ENCODE measurements around the gene RASL11A.
"Not testable (repeated sequence)": the region's sequence is repeated elsewhere in the genome, so short reads cannot be mapped to it uniquely, and the experiment has no call there.

RASL11A gene

DNA sequence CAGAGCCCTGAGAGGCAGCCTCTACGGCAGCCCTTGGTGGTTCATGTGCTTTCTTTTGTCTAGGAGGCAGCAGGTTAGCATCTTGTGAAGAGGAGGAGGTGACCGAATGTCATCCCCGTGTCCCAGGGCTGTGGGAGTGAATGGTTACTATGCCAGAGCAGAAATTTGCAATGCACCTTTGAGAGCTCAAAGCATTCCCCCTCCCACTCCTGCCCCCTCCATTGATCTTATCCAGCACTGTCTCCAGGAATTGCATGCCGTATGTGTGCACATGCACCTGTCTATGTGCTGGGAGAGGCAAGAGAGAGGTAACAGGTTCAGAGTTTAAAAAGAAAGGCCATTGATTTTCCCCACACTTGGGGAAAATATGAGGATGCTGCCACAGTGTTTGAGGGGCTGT lies 10.2 kb downstream of the RASL11A start:
- no peak for TF ChIP-seq POLR2AphosphoS5 (IDR thresholded peaks at IDR 0.05; ENCODE audit: low read depth, low read length)
- TF ChIP-seq POLR2A (IDR thresholded peaks at IDR 0.05; ENCODE audit: low read depth, low read length) = no peak
- no peak for TF ChIP-seq TAF1 (IDR thresholded peaks at IDR 0.05; ENCODE audit: low read depth, low read length)
- TF ChIP-seq POU2F2 (IDR thresholded peaks at IDR 0.05; ENCODE audit: low read depth, low read length) = no peak
- no peak for TF ChIP-seq SPI1 (IDR thresholded peaks at IDR 0.05; ENCODE audit: low read depth, low read length)
- TF ChIP-seq PAX5 (IDR thresholded peaks at IDR 0.05; ENCODE audit: insufficient read depth, low read length, severe bottlenecking) = no peak
- FAIRE-seq (no peak), DNase-seq (ENCODE audit: insufficient read length, low spot score) (no peak)

DNA sequence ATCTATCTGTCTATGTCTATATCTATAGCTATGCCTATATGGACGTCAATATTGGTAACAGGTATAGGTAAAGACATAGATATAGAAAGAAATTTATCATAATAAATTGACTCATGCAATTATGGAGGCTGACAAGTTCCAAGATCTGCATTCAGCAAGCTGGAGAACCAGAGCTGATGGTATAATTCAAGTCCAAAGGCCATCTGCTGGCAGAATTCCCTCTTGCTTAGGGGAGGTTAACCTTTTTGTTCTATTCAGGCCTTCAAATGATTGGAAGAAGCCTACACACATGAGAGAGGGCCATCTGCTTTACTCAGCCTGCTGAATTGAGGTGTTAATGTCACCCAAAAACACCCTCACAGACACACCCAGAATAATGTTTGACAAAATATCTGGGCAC lies 10.8 kb downstream of the RASL11A start:
- TF ChIP-seq POLR2AphosphoS5 (IDR thresholded peaks at IDR 0.05; ENCODE audit: low read depth, low read length) (no peak), POLR2A (IDR thresholded peaks at IDR 0.05; ENCODE audit: low read depth, low read length) (no peak), TAF1 (IDR thresholded peaks at IDR 0.05; ENCODE audit: low read depth, low read length) (no peak), PAX5 (IDR thresholded peaks at IDR 0.05; ENCODE audit: insufficient read depth, low read length, severe bottlenecking) (no peak)
- FAIRE-seq (no peak), DNase-seq (ENCODE audit: insufficient read length, low spot score) (no peak)

DNA sequence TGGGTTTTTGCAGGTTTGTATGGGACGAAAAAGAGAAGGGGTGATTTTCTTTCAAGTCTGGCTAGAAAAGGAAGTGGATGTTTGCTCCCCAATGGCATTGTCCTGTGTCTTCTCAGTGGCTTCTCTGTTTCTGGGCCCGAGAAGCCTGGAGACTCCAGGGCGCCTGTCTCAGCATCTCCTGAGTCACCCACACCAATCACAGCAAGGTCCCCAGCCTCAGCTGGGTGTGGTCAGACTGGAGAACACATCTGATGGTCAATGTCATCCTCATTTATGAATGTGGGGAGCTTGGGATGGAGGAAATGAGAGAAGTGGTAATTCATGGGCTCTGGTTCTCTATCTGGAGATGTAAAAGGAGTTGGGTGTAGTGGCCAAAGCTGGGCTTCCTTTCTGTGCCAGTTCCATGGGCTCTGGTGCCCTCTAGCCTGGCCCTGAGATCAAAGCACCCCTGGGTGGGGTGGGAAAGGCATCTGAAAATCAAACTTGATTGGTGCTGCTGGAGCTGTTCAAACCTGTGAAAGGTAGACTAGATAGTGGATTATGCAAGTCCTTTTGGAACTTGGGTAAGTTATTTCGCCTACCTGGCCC lies 13.4 kb downstream of the RASL11A start:
- TF ChIP-seq POU2F2 (IDR thresholded peaks at IDR 0.05; ENCODE audit: low read depth, low read length) (no peak), PAX5 (IDR thresholded peaks at IDR 0.05; ENCODE audit: insufficient read depth, low read length, severe bottlenecking) (no peak), SPI1 (IDR thresholded peaks at IDR 0.05; ENCODE audit: low read depth, low read length) (no peak), POLR2AphosphoS5 (IDR thresholded peaks at IDR 0.05; ENCODE audit: low read depth, low read length) (no peak), POLR2A (IDR thresholded peaks at IDR 0.05; ENCODE audit: low read depth, low read length) (no peak), TAF1 (IDR thresholded peaks at IDR 0.05; ENCODE audit: low read depth, low read length) (no peak)
- DNase-seq (ENCODE audit: insufficient read length, low spot score) = no peak
- FAIRE-seq = peak; percentile 50

DNA sequence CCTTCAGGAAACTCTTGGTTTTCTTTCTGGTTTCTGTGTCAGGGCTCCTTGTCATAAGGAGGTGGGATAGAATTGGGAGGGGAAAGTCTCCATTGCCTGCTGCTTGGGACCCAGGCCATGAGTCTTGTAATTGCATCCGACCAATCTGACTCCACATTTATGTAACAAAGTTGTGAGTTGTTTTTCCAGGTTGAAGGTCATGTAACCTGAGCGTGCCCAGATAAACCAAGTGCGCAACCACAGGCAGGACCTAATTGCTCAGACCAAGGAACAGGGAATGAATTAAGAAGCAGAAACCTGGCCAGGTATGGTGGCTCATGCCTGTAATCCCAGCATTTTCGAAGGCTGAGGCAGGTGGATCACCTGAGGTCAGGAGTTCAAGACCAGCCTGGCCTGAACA lies 17.8 kb downstream of the RASL11A start:
- TF ChIP-seq POLR2A (IDR thresholded peaks at IDR 0.05; ENCODE audit: low read depth, low read length) = no peak
- no peak for DNase-seq (ENCODE audit: insufficient read length, low spot score)

DNA sequence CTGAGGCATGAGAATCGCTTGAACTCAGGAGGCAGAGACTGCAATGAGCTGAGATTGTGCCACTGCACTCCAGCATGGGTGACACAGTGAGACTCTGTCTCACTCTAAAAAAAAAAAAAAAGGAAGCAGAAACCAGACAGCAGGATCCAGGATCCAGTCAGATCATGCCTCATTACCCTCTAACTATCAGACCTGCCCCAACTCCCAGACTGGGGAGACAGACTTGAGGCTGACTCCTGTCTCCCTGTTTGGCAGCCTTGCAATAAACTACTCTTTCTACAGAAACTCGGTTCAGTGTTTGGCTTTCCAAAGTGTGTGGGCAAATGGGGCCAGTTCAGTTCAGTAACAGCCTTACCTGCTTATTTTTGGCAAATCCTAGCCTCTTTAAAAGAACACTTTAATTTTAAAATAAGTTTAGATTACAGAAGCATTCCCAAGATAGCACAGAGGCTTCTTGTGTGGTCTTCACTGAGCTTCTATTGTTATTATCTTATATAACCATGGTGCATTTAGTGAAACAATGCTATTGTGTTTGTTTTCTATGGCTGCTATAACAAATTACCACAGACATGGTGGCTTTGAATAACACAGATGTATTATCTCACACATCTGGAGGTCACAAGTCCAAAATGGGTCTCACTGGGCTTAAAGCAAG lies 18.5 kb downstream of the RASL11A start:
- TF ChIP-seq PAX5 (IDR thresholded peaks at IDR 0.05; ENCODE audit: insufficient read depth, low read length, severe bottlenecking) (no peak), POLR2A (IDR thresholded peaks at IDR 0.05; ENCODE audit: low read depth, low read length) (no peak), POU2F2 (IDR thresholded peaks at IDR 0.05; ENCODE audit: low read depth, low read length) (no peak), TAF1 (IDR thresholded peaks at IDR 0.05; ENCODE audit: low read depth, low read length) (no peak)
- DNase-seq (ENCODE audit: insufficient read length, low spot score) (no peak), FAIRE-seq (no peak)

More for the DNA sequence above, 17.8 kb downstream of the RASL11A start:
- no peak for FAIRE-seq

DNA sequence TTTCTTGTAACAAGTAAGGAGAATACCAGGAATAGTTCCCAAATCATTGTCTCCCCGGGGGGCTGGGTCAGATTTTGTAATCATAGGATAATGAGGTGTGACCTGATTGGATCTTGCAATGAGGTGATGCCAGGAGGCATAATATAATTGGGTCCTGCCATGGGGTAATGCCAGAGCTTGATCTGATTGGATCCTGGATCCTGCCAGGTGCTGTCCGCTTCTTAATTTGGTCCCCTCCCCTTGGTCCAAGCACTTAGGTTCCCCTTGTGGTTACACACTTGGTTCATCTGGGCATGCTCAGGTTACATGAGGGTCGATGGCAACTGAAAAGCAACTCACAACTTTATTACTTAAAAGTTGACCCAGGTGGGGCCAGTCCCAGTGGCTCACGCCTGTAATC lies 20.1 kb downstream of the RASL11A start:
- DNase-seq (ENCODE audit: insufficient read length, low spot score) = no peak
- no peak for FAIRE-seq
- TF ChIP-seq POLR2AphosphoS5 (IDR thresholded peaks at IDR 0.05; ENCODE audit: low read depth, low read length) (no peak), TAF1 (IDR thresholded peaks at IDR 0.05; ENCODE audit: low read depth, low read length) (no peak), SPI1 (IDR thresholded peaks at IDR 0.05; ENCODE audit: low read depth, low read length) (no peak), POLR2A (IDR thresholded peaks at IDR 0.05; ENCODE audit: low read depth, low read length) (no peak), PAX5 (IDR thresholded peaks at IDR 0.05; ENCODE audit: insufficient read depth, low read length, severe bottlenecking) (no peak), POU2F2 (IDR thresholded peaks at IDR 0.05; ENCODE audit: low read depth, low read length) (no peak)

DNA sequence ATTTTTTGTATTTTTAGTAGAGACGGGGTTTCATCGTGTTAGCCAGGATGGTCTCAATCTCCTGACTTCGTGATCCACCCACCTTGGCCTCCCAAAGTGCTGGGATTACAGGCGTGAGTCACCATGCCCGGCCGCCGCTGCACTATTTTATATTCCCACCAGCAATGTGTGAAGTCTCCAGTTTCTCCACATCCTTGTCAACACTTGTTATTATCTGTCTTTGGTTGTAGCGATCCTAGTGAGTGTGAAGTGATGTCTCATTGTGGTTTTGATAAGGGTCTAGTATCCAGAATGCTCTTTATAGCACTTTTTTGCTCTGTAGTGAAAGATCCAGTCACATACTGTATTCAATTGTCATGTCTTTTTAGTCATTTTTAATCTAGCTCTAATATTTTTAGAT lies 21.3 kb downstream of the RASL11A start:
- not testable (repeated sequence) for DNase-seq (ENCODE audit: insufficient read length, low spot score); FAIRE-seq

DNA sequence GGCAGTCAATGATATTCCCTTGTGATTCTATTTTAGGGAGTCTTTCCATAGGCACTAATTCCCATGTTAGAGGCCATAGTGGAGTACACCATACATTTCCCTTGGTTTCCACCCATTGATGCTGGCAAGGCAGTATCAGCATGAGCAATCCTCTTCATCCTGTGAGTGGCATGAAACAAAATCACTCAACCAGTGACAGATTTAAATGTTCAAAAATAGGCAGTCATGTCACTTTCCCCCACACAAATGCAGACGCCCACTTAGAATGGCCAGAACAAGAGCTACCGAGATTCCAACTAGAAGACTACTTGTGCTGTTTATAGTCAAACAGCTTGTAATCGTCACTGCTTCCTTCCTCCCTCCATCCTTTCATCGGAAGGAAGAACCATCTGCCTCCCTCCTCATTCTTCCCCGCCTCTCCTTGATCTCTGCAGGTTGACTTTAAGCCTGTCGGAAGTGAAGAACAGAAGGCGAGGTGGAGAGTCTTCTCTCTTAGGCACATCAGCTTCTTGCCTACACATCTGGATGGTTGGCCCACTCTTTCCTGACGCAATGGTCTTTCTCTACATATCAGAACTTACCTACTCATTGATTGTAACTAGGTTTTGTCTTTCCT lies 22.6 kb downstream of the RASL11A start:
- no peak for TF ChIP-seq POLR2A (IDR thresholded peaks at IDR 0.05; ENCODE audit: low read depth, low read length)
- no peak for TF ChIP-seq TAF1 (IDR thresholded peaks at IDR 0.05; ENCODE audit: low read depth, low read length)
- no peak for TF ChIP-seq POLR2AphosphoS5 (IDR thresholded peaks at IDR 0.05; ENCODE audit: low read depth, low read length)
- TF ChIP-seq SPI1 (IDR thresholded peaks at IDR 0.05; ENCODE audit: low read depth, low read length) = no peak
- no peak for TF ChIP-seq POU2F2 (IDR thresholded peaks at IDR 0.05; ENCODE audit: low read depth, low read length)
- no peak for TF ChIP-seq PAX5 (IDR thresholded peaks at IDR 0.05; ENCODE audit: insufficient read depth, low read length, severe bottlenecking)
- FAIRE-seq = peak; percentile 47
- no peak for DNase-seq (ENCODE audit: insufficient read length, low spot score)

DNA sequence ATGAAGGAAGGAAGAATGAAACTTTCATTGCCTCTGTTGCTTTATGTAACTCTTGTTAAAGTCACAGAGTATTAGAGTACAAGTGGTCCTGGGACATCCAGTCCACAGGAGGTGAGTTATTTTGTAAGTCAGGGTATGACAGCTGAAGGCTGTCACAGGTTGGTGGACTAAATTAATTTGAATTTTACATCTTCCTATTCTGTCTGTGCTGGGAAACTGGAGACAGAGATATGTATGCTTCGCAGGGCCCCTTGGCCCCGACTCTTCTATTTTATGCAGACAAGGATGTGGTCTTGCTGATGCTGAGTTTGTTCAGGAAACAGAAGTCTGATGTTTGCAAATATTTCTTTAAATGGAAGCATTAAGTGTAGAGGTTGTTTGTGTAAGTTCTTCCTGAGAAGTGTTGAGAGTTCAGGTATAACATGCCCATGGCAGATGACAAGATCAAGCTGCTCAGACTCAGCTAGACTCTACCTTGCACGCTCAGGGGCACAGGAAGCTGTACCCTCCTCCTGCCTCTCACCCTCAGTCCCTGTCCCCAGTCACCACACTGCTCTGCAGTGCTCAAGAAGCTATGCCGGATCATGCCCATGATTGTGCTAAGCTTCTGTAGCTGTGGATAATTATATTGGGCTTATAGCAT lies 23.4 kb downstream of the RASL11A start:
- TF ChIP-seq SPI1 (IDR thresholded peaks at IDR 0.05; ENCODE audit: low read depth, low read length) (no peak), POU2F2 (IDR thresholded peaks at IDR 0.05; ENCODE audit: low read depth, low read length) (no peak), POLR2AphosphoS5 (IDR thresholded peaks at IDR 0.05; ENCODE audit: low read depth, low read length) (no peak), POLR2A (IDR thresholded peaks at IDR 0.05; ENCODE audit: low read depth, low read length) (no peak), TAF1 (IDR thresholded peaks at IDR 0.05; ENCODE audit: low read depth, low read length) (no peak), PAX5 (IDR thresholded peaks at IDR 0.05; ENCODE audit: insufficient read depth, low read length, severe bottlenecking) (no peak)
- FAIRE-seq (no peak), DNase-seq (ENCODE audit: insufficient read length, low spot score) (no peak)

DNA sequence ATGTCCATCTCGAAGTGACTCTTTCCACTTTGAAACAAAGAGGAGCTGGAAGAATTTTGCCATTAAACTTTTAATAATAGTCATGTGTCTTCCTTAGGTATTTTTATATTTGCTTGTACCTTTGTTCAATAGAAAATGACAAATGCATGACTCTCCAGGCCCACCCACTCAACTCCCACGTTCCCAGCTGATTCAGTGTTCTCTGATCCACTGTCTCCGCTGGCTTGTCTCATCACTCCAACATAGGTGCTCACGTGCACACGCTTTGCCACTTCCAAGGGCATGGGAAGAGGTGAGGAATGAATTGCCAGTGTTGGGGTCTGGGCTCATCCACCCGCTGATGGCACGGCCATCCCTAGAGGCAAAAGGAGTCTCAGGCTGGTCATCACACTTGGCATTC lies 24.5 kb downstream of the RASL11A start:
- FAIRE-seq (no peak), DNase-seq (ENCODE audit: insufficient read length, low spot score) (no peak)
- no peak for TF ChIP-seq TAF1 (IDR thresholded peaks at IDR 0.05; ENCODE audit: low read depth, low read length)
- TF ChIP-seq POLR2AphosphoS5 (IDR thresholded peaks at IDR 0.05; ENCODE audit: low read depth, low read length) = no peak
- TF ChIP-seq PAX5 (IDR thresholded peaks at IDR 0.05; ENCODE audit: insufficient read depth, low read length, severe bottlenecking) = no peak
- no peak for TF ChIP-seq POU2F2 (IDR thresholded peaks at IDR 0.05; ENCODE audit: low read depth, low read length)
- TF ChIP-seq SPI1 (IDR thresholded peaks at IDR 0.05; ENCODE audit: low read depth, low read length) = no peak
- TF ChIP-seq POLR2A (IDR thresholded peaks at IDR 0.05; ENCODE audit: low read depth, low read length) = no peak

Measured in GM12891 (cell line).